HG03520 (cell line): ENCODE results near the gene PCK2.
"Not testable (repeated sequence)": the region's sequence is repeated elsewhere in the genome, so short reads cannot be mapped to it uniquely, and the experiment has no call there.

Experiments
- ATAC-seq: cut with Tn5 transposase; IDR thresholded peaks from one replicate; pipeline ENCODE4 v1.9.1; 2021; ENCODE audit warnings: mild to moderate bottlenecking, moderate library complexity; ENCODE audit not compliant: unreplicated experiment

PCK2 gene

GRCh38 chr14:24093901-24094840 lies at the start of gene PCK2:
Gene PCK2 (plus strand): TSS chr14:24094311. CDS start chr14:24094406, 95 bp downstream.
- ATAC-seq = peak; percentile 37

GRCh38 chr14:24049002-24049401 lies 45.1 kb upstream of the PCK2 start:
- not testable (repeated sequence) for ATAC-seq

DNA sequence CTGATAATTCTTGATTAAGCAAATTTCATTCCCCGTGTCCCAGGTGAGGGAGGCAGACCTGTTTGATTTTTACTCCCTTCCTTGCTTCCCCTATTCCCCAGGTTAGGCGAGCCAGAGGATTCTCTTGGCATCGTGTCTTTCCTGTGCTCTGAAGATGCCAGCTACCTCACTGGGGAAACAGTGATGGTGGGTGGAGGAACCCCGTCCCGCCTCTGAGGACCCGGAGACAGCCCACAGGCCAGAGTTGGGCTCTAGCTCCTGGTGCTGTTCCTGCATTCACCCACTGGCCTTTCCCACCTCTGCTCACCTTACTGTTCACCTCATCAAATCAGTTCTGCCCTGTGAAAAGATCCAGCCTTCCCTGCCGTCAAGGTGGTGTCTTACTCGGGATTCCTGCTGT lies 43.4 kb upstream of the PCK2 start:
- ATAC-seq = not testable (repeated sequence)

GRCh38 chr14:24051176-24051788 lies 42.8 kb upstream of the PCK2 start:
- ATAC-seq = peak; percentile 4

GRCh38 chr14:24051789-24052655 lies 42.1 kb upstream of the PCK2 start, which contains the start of gene CARMIL3:
Gene CARMIL3 (plus strand): TSS chr14:24052009. CDS start chr14:24052154, 145 bp downstream.
- peak; percentile 59 for ATAC-seq

- no peak for ATAC-seq
Observed at GRCh38 chr14:24052656-24053547, 41.2 kb upstream of the PCK2 start.

DNA sequence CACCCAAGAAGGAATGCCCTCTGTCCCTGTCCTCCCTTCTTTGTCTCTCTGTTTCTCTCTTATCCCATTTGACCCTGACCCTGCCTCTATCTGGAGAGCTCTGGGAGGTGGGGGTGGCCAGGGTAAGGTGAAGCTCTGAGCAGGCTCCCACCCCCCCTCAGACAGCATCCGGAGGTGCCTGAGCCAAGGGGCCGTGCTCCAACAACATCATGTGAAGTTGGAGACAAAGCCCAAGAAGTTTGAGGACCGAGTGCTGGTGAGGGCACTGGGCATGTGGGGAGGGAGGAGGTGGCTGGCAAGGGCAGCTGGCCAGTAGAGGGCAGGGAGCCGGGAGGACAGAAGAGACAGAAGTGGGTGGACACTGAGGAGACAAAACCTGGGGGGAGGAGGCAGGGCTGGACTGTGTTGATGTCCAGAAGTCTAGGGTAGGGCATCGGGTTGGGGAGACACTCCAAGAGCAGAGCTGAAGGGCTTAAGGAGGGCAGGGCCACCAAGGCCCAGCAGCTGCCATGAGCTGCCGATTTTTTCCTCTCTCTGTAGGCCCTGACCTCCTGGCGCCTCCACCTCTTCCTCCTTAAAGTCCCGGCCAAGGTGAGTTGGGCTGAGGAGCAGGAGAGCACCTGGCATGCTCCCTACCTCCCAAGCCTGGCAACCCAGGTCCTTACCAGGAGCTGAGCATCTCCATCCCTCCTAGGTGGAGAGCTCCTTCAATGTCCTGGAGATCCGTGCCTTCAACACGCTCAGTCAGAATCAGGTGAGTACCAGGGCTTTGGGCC lies 40.4 kb upstream of the PCK2 start:
- ATAC-seq = no peak

DNA sequence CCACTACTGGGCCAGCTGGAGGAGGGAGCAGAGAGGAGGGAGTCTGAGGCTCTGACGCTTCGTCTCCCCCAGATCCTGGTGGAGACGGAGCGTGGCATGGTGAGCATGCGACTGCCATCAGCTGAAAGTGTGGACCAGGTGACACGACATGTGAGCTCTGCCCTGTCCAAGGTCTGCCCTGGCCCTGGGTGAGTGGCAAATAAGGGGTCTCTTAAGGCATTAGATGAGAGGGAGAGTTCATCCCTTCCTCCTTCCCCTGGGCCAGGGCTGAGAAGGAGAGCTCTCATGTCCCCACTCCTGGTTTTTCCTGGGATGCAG lies 39.8 kb upstream of the PCK2 start:
- ATAC-seq = no peak

DNA sequence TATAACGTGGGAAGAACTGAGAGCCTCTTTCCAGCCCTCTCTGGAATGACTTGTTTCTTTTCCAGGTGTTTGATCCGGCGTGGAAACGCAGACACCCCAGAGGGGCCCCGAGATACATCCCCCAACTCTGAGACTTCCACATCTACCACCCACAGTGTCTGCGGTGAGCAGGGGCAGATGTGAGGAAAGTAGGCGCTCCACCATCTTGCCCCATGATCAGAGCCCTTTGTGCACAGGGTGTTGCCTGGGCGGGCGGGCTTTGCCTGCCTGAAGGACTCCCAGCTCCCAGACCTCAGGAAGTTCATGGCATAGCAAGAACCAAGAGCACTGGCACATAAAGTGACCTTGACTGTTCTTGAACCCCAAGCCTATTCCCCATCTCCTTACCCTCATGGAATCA lies 39.5 kb upstream of the PCK2 start:
- ATAC-seq = no peak

GRCh38 chr14:24055971-24056799 lies 37.9 kb upstream of the PCK2 start:
- no peak for ATAC-seq

- no peak for ATAC-seq
Observed at GRCh38 chr14:24056800-24057184, 37.3 kb upstream of the PCK2 start.

GRCh38 chr14:24057271-24057670 lies 36.8 kb upstream of the PCK2 start:
- no peak for ATAC-seq

- ATAC-seq = no peak
Observed at GRCh38 chr14:24057867-24058259, 36.2 kb upstream of the PCK2 start.

DNA sequence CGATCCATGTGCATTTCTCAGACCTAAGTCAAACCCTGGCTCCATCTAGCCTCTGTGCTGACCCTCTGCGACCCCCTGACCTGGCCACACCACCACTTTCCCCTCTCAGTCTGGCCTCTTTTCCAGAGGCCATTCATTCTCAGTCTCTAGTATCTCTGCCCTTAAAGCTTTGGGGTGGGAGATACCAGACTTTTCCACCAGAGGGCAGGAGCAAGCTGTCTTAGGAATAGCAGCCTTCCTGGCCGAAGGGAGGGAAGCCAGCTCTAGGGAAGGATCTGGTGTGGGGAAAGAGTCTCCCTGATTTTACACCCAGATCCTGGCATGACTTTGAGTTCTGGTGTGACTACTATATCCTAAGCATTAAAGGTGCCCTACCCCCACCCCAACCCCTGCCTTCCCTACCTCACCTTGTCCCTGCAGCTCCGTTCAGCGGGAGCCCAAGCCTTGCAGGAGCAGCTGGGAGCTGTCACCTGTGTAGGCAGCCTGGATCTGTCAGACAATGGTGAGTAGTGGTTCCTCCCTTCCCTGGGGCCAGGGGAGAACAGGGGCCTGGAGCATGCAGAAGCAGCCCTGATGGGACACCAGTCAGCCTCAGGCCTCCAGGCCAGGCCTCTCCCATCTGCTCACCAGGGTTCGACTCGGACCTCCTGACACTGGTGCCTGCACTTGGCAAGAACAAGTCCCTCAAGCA lies 35.7 kb upstream of the PCK2 start:
- ATAC-seq = no peak

DNA sequence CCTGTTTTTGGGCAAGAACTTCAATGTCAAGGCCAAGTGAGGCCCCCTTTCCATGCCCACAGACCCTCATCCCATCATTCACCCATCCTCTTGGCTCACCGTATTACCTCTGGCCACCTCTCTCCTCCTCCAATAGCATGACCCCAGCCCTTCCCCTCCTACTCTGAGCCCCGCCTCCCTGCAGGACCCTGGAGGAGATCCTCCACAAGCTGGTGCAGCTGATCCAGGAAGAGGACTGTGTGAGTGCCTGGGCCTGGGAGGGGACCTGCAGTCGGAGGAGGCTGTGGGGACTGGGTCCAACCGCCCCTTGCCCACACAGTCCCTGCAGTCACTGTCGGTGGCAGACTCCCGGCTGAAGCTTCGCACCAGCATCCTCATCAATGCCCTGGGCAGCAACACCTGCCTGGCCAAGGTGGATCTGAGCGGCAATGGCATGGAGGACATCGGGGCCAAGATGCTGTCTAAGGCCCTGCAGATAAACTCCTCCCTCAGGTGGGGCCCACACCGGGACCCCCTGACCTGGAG lies 35.1 kb upstream of the PCK2 start:
- ATAC-seq = no peak

DNA sequence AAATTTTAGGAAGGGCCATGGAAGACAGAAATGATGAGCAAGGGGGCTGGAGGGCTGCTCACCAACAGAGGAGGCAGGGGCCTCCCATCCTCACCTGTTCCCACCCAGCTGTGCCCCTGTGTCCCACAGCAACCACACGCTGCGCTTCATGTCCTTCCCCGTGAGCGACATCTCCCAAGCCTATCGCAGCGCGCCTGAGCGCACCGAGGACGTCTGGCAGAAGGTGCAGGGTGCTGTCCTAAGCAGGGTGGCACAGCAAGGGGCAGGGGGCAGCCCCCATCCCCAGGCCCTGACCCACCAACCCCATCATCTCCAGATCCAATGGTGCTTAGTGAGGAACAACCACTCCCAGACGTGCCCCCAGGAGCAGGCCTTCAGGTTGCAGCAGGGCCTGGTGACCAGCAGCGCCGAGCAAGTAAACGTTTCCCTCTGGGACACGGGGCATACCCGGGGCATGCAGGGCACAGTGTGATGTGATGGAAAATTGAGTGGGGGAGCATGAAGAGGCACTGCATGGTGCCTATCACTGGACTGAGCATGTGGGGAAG lies 34.2 kb upstream of the PCK2 start:
- ATAC-seq = no peak

- no peak for ATAC-seq
Observed at GRCh38 chr14:24060443-24060842, 33.7 kb upstream of the PCK2 start.
